OCI-LY1 (cell line): Measurements from ENCODE around the gene ZSCAN9.

Experiments used
- CTCF ChIP-seq: fragments of 200-600 bp; sonication (generic), shearing (Covaris generic); IDR thresholded peaks from 2 replicates; pipeline ENCODE4 v1.5.1; 2017; ENCODE audit warnings: mild to moderate bottlenecking, antibody characterized with exemption, low read length, moderate library complexity, mixed read lengths
- EZH2 ChIP-seq: fragments of 200-600 bp; sonication (generic), shearing (Covaris generic); IDR thresholded peaks from 2 replicates; pipeline ENCODE4 v1.8.0; 2017; ENCODE audit warnings: borderline replicate concordance, mixed run types, mild to moderate bottlenecking, antibody characterized with exemption, low read length, moderate library complexity, mixed read lengths

DNA sequence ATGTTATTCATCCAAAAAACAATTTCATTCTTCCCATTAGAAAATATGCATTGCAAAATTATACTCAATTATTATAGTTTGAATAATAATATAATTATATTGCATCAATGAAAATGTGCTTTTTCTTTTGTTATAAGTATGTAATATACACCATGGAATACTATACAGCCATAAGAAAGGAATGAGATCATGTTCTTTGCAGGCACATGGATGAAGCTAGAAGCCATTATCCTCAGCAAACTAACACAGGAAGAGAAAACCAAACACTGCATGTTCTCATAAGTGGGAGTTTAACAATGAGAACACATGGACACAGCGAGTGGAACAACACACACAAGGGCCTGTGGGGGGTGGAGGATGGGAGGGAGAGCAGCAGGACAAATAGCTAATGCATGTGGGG lies 32.0 kb downstream of the ZSCAN9 start:
- TF ChIP-seq CTCF (no peak), EZH2 (no peak)
